ENCODE data around the gene EXOG.

DNA sequence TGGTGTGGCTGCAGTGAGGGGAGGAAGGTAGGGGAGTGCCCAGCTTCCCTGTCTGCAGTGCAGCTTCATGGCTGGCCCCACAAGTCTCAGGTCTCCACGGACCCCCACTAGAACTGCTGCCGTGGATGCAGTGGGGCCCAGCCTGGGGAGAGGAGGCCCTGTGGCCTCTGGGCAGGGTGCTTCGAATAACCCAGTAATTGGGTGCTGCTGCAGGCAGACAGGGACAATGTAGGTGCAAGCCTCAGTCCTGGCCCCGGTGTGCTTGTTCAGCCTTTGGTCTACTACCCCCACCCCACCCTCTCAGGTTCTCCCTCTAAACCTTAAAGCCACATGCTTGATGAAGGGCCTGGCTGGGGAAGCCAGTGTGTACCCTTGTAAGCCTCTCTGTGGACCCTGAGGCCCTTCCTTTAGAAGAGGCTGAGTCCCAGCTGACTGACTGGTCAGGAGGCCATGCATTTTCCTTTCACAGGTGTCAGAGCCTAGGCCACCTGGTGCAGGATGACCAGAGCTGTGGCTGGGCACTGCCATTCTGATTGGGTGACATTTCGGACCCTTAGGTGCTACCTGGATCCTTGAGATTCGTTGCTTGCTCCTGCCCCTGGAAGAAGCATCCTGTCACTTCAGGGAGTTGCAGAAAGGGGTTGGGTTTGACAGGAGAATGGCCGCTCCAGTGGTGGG is 21.1 kb upstream of the EXOG start:
- TF ChIP-seq, protein P1, sequence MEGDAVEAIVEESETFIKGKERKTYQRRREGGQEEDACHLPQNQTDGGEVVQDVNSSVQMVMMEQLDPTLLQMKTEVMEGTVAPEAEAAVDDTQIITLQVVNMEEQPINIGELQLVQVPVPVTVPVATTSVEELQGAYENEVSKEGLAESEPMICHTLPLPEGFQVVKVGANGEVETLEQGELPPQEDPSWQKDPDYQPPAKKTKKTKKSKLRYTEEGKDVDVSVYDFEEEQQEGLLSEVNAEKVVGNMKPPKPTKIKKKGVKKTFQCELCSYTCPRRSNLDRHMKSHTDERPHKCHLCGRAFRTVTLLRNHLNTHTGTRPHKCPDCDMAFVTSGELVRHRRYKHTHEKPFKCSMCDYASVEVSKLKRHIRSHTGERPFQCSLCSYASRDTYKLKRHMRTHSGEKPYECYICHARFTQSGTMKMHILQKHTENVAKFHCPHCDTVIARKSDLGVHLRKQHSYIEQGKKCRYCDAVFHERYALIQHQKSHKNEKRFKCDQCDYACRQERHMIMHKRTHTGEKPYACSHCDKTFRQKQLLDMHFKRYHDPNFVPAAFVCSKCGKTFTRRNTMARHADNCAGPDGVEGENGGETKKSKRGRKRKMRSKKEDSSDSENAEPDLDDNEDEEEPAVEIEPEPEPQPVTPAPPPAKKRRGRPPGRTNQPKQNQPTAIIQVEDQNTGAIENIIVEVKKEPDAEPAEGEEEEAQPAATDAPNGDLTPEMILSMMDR (IDR thresholded peaks at IDR 0.05): no peak
- TF ChIP-seq POLR2AphosphoS5 (IDR thresholded peaks at IDR 0.05) (no peak), EP300 (IDR thresholded peaks at IDR 0.05) (no peak), POLR2A (IDR thresholded peaks at IDR 0.05) (no peak)

Data from upper lobe of left lung (tissue), 4 donors.